Skeletal muscle satellite cell (primary cell): ENCODE measurements around the gene C11orf24.

Source experiments
- H3K27me3 ChIP-seq: 2 replicates; pipeline ENCODE4 v1.7.0; 2013; ENCODE audit warnings: low read length; ENCODE audit not compliant: control insufficient read depth, insufficient read depth
- H3K36me3 ChIP-seq: 2 replicates; pipeline ENCODE4 v1.7.0; 2013; ENCODE audit warnings: mild to moderate bottlenecking, control low read depth, low read length; ENCODE audit not compliant: insufficient read depth
- H3K4me1 ChIP-seq: 2 replicates; pipeline ENCODE4 v1.7.0; 2013; ENCODE audit warnings: low read length; ENCODE audit not compliant: control insufficient read depth, insufficient read depth
- H3K4me2 ChIP-seq: 2 replicates; pipeline ENCODE4 v1.7.0; 2013; ENCODE audit warnings: mild to moderate bottlenecking, low read length
- H3K4me3 ChIP-seq: 2 replicates; pipeline ENCODE4 v1.7.0; 2013; ENCODE audit warnings: low read length
- H3K9ac ChIP-seq: 2 replicates; pipeline ENCODE4 v1.7.0; 2013; ENCODE audit warnings: mild to moderate bottlenecking, low read depth, low read length, moderate library complexity
- H3K9me3 ChIP-seq: replicated peaks from 2 replicates; pipeline ENCODE4 v1.7.0; 2013; ENCODE audit warnings: mild to moderate bottlenecking, control low read depth, low read length

The C11orf24 gene

DNA sequence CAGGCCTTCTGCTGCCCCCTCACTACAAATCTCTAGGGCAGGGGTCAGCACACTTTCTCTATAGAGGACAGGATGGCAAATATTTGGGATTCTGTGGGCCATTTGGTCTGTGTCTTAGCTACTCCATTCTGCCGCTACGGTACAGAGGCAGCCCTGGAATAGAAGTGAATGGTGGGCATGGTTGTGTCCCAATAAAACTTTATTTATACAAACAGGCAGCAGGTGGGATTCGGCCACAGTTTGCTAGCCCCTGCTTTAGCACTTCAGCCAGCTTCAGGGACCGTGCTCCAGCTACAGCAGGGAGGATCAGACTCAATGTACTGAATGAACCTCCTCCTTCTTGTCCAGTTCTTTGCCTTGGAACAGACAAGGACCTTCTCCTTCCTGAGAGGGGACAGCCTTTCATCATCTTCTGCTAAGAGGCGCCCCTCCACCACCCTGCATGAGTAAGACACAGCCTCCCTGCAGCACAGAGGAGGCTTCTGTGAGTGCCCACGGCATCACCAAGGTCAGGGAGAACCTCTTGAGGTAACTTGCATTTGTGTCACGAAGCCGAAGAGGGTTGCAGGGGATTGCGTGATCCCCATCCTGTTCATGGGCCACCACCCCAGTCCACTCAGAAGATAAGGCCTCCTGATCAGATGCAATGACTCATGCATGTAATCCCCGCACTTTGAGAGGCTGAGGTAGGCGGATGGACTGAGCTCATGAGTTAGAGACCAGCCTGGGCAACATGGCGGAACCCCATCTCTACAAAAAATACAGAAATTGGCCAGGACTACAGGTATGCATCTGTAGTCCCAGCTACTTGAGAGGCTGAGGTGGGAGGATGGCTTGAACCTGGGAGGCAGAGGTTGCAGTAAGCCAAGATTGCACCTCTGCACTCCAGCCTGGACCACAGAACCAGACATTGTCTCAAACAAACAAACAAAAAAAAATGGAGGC is 4.6 kb downstream of the C11orf24 start:
- H3K4me1 ChIP-seq = peaks cover 19% of the 10 kb centered on the region
- H3K27me3 ChIP-seq = no peaks in the 10 kb centered on the region
- no peaks in the 10 kb centered on the region for H3K9me3 ChIP-seq
- no peak overlapping the region for H3K4me2 ChIP-seq
- peaks cover 56% of the 10 kb centered on the region for H3K36me3 ChIP-seq
- H3K9ac ChIP-seq = no peak overlapping the region
- no peak overlapping the region for H3K4me3 ChIP-seq

DNA sequence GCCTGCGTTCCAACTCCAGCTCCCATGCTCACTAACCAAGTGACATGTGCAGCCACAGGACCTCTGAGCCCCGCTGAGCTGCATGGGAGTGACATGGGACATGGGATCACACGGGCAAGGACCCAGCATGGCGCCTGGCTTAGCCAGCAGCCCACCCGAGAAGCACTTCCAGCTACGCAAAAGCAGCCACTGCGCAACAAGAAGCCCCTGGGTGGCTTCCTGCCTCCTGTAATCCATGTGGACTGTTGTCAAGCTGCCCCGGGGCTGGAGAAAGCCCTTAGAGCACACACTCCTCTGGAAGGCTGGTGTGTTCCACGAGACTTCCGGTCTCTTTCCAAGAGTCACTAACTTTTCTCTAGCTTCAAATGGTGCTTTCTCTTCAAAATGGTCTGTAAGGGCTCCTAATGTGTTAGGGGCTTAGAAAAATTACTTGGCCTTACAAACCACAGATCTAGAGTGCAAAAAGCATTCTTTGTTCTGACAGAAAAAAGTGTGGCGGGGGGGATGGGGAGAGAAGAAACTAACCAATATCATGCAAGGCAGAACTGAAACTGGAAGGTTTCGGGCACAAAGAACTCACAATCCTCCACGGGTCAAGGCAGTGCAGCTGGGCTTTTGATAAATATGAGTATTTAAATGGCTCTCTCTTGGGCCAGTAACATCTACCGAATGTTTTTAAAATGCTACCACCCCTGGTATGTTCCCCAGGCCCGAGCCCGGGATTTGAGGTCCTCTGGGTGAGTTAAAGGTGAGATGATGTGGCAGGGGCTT is 5.5 kb downstream of the C11orf24 start:
- no peak overlapping the region for H3K4me2 ChIP-seq
- no peak overlapping the region for H3K4me3 ChIP-seq
- H3K36me3 ChIP-seq = peaks cover 65% of the 10 kb centered on the region
- H3K9me3 ChIP-seq = no peaks in the 10 kb centered on the region
- no peaks in the 10 kb centered on the region for H3K27me3 ChIP-seq
- no peak overlapping the region for H3K9ac ChIP-seq
- H3K4me1 ChIP-seq = peaks cover 19% of the 10 kb centered on the region

DNA sequence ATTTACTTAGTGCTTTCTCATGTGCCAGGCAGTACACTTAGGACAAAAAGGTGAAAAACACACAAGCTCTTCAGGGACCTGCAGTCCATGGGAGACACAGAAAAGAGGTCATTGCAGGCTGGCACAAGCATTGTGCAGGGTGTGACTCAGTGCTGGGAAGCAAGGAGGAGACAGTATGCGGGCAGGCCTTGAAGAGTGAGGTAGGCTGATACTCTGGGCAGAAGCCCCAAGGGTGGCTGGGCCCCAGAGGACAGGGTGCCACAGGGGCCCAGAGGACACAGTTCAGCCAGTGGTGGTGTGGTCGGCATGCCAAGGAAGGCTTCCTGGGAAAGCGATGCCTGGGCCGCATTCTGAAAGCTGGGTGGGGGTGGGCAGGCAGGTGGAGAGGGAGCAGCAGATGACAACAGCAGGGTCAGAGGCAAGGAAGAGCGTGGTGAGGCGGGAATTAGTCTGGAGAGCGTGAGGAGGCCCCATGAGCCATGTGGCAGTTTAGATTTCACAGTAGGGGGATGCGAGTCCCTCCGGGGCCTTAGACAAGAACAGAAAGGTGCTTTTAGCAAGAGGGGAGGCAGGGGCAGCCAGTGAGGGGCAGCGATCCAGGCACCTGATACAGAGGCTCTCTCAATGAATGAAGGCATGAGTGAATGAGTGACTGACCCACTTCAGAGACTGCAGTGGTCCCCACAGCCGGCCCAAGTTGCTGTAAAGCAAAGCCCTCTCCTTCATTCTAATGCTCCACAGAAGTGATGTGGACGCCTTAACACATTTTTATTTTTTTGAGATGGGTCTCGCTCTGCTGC is 6.8 kb downstream of the C11orf24 start:
- Histone ChIP-seq H3K4me1 (peaks cover 9% of the 10 kb centered on the region), H3K4me2 (no peak overlapping the region), H3K27me3 (no peaks in the 10 kb centered on the region), H3K9me3 (no peaks in the 10 kb centered on the region), H3K36me3 (peaks cover 76% of the 10 kb centered on the region), H3K9ac (no peak overlapping the region), H3K4me3 (no peak overlapping the region)

DNA sequence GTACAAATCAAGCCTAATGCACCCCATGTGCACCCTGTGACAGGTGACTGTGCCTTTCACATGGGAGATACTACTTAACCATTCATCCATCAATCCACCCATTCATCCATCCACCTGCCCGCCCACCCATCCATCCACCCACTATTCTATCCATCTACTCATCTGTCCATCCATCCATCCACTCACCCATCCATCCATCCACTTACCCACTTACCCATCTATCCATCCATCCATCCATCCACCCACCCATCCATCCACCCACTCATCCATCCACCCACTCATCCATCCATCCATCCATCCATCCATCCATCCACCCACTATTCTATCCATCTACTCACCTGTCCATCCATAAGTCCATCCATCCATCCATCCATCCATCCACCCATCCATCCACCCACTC is 7.5 kb downstream of the C11orf24 start:
- H3K9ac ChIP-seq = no peak overlapping the region
- peaks cover 2% of the 10 kb centered on the region for H3K4me1 ChIP-seq
- H3K27me3 ChIP-seq = no peaks in the 10 kb centered on the region
- peaks cover 73% of the 10 kb centered on the region for H3K36me3 ChIP-seq
- H3K4me3 ChIP-seq = no peak overlapping the region
- no peak overlapping the region for H3K4me2 ChIP-seq
- H3K9me3 ChIP-seq = no peaks in the 10 kb centered on the region

DNA sequence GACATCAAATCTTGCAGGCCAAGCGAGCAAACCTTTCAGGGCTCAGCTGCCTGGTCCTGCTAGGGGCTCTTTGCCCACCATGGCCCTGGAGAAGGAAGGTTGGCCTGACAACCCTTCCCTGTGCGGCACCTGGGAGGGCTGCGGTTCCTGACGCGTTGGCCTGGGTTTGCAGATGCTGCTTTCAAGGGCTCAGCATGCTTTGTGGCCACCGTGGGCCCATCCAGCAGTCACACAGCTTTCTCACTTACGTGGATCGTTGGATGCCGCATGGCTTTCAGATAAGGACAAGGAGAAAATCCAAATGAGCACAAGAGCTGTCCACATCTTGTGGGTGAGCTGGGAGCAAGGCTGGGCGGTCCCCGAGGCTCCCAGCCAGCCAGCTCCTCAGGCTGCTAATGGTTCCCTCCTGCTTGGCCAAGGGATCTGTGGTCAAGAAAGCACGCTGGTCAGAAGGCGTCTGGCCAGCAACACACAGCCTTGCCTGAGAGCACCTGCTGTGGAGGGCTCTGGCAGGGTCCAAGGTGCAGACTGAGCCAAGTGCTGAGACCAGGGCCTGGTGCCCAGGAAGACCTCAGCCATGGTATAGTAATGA is 8.2 kb downstream of the C11orf24 start:
- no peaks in the 10 kb centered on the region for H3K9me3 ChIP-seq
- H3K4me3 ChIP-seq = no peak overlapping the region
- H3K4me2 ChIP-seq = no peak overlapping the region
- H3K27me3 ChIP-seq = no peaks in the 10 kb centered on the region
- H3K36me3 ChIP-seq = peaks cover 73% of the 10 kb centered on the region
- H3K9ac ChIP-seq = no peak overlapping the region
- no peaks in the 10 kb centered on the region for H3K4me1 ChIP-seq

DNA sequence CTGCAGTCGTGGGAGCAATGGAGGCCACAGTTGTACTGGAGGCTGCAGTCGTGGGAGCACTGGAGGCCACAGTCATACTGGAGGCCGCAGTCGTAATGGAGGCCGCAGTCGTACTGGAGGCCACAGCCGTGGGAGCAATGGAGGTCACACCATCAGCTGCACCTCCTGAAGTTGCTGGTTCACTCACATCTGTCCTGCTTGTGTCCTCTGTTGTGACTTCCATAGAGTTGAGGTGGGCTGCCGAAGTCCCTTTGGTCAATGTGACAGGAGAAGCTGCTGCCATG is 9.3 kb downstream of the C11orf24 start:
- Histone ChIP-seq H3K36me3 (peaks cover 67% of the 10 kb centered on the region), H3K4me3 (no peak overlapping the region), H3K4me2 (no peak overlapping the region), H3K4me1 (peaks cover 2% of the 10 kb centered on the region), H3K9ac (no peak overlapping the region), H3K9me3 (no peaks in the 10 kb centered on the region), H3K27me3 (no peaks in the 10 kb centered on the region)

DNA sequence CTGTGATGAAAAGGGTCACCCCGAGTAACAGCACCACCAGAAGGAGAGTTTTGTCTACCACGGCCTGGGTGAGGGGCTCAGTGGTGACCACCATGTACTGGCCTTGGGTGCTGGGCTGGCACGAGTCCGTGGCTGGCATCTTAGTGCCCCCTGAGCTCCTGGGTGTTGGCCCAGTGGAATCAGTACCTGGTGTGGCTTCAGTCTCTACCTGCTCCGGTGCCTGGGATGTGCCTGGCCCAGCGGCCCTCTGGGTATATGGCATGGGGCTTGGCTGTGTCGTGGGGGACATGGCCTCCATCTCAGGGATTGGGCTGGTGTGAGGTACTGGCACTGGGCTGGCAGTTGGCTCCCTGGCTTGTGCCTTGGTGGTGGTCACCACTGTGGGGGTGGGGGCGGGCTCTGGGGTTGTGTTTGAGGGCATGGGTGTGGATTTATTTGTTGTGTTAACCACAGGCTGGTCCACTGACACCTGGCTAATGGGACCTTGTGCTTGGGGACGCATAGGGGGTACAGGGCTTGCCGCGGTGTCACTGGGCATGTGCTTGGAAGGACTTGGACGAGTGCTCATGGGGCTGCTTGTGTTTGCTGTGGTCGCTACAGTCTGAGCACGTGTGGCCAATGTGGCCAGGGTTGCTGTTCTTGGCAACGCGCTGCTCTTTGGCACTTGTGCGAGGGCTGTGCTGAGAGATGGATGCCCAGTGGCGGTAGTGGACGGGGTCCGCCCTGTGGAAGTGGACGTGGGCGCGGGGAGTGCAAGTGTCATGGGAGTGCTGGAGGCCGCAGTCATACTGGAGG is 9.8 kb downstream of the C11orf24 start:
- H3K9ac ChIP-seq = no peak overlapping the region
- peaks cover 61% of the 10 kb centered on the region for H3K36me3 ChIP-seq
- H3K9me3 ChIP-seq = no peaks in the 10 kb centered on the region
- no peak overlapping the region for H3K4me2 ChIP-seq
- H3K4me3 ChIP-seq = no peak overlapping the region
- no peaks in the 10 kb centered on the region for H3K27me3 ChIP-seq
- H3K4me1 ChIP-seq = peaks cover 3% of the 10 kb centered on the region

DNA sequence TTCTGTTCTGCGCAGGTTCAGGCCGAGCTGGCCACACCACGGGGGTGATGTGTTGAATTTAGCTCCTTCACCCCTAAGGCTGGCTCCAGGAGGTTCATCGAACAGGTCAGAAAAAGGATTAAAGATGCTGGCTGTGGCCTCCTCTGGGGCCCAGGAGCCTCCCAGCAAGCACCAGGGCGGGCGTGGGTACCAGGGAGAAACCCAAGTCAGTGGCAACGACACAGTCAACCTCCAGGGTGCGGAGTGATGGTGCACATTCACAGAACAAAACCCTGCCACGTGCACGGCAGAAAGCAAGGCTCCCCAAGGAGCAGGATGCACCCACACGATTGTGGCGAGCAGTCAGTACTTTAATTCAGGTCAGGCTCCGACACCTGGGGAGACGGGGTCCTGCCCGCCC is 10.8 kb downstream of the C11orf24 start:
- Histone ChIP-seq H3K4me3 (no peak overlapping the region), H3K9ac (no peak overlapping the region), H3K4me2 (no peak overlapping the region), H3K9me3 (no peaks in the 10 kb centered on the region), H3K4me1 (peaks cover 3% of the 10 kb centered on the region), H3K36me3 (peaks cover 52% of the 10 kb centered on the region), H3K27me3 (no peaks in the 10 kb centered on the region)

DNA sequence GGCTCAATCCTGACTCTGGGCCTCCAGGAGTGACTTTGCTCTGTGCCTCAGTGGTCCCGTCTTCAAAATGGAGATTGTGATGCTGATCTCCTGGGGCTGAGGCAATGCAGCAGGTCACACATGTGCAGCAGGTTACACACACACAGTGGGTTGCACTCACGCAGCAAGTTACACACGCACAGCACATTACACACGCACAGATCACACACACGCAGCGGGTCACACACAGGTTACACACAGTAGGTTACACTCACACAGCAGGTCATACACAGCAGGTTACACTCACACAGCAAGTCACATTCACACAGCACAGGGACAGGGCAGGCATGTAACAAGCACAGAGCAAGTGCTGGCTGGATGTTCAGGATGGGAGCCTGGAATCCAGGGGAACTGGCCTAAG is 11.3 kb downstream of the C11orf24 start:
- H3K9me3 ChIP-seq = no peaks in the 10 kb centered on the region
- H3K4me3 ChIP-seq = no peak overlapping the region
- peaks cover 48% of the 10 kb centered on the region for H3K36me3 ChIP-seq
- no peaks in the 10 kb centered on the region for H3K27me3 ChIP-seq
- H3K9ac ChIP-seq = no peak overlapping the region
- H3K4me1 ChIP-seq = peaks cover 3% of the 10 kb centered on the region
- no peak overlapping the region for H3K4me2 ChIP-seq

DNA sequence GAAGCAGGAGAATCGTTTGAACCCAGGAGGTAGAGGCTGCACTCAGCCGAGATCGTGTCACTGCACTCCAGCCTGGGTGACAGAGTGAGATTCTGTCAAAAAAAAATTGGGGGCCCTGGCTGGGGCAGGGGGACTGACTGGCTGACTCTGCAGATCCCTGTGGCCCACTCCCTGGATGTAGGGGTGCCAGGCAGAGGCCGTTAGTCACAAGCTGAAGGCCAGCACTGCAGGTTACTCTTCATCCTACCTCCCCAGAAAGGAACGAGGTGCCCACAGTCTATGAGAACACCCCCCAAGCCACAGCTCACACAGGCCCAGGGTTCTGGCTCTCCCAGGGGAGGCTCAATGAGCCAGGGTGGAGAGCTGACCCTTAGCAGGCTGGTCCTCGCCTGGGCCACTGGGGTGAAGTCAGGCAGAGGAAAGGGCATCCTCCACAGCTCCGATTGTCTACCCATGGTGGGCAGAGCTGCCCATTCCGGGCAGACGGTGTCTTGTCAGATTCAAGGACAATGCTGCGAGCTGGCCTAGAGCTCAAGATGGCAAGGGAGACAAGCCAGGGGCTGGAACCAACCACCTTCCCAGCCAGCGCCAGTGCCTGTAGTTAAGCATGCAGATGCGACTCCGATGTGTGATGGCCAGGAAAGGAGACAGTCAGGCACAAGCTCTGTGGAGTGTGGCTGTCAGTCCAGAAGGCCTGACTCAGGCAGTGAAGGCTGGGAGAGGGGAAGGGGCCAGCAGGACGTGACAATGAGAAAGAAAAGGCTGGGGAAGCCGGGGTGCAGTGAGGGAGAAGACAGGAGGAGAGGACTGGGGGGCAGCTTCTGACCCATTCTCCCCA is 12.4 kb downstream of the C11orf24 start:
- no peaks in the 10 kb centered on the region for H3K27me3 ChIP-seq
- H3K9ac ChIP-seq = no peak overlapping the region
- H3K4me3 ChIP-seq = no peak overlapping the region
- peaks cover 38% of the 10 kb centered on the region for H3K36me3 ChIP-seq
- H3K4me2 ChIP-seq = no peak overlapping the region
- peaks cover 3% of the 10 kb centered on the region for H3K4me1 ChIP-seq
- no peaks in the 10 kb centered on the region for H3K9me3 ChIP-seq
